ENCODE results near the gene GMDS. TPM values are rescaled to one million over a fixed set of nuclear protein-coding genes. Genes with fewer than 3 reads are reported as not detected.

GMDS gene
- total and polyA plus RNA-seq, 2 experiments from 2014 or later = 30.1 to 36.5 TPM

DNA sequence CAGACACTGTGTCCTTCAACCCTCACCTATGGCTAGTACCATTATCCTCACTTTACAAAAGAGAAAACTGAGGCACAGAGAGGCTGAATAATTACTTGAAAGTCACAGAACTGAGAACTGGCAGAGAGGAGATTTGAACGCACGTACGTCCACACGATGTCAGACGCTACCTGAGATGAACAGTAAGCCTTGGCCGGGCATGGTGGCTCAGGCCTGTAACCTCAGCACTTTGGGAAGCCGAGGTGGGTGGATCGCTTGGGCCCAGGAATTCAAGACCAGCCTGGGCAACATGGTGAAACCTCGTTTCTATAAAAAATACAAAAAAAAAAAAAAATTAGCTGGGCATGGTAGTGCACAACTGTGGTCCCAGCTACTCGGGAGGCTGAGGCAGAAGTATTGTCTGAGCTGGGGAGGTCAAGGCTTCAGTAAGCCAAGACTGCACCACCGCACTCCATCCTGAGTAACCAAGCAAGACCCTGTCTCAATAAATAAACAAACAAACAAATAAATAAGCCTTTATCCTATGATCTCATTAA, 20.5 kb downstream of the GMDS start:
- H3K4me3 Mint-ChIP-seq = no peak overlapping the region
- H3K9me3 Mint-ChIP-seq = no peaks in the 10 kb centered on the region

More for the DNA sequence above, 20.5 kb downstream of the GMDS start:
- DNase-seq (ENCODE audit: low spot score) (no peak), ATAC-seq (no peak)
- H3K4me1 Mint-ChIP-seq = peaks cover 28% of the 10 kb centered on the region
- H3K27ac ChIP-seq (ENCODE audit: low read depth) = no peak overlapping the region
- no peak overlapping the region for H2AFZ ChIP-seq
- peaks cover 12% of the 10 kb centered on the region; the same call in 1 of the 2 replicates for H4K20me1 ChIP-seq (replicated peaks; ENCODE audit: insufficient read depth)
- no peak overlapping the region for H3K4me2 ChIP-seq
- no peaks in the 10 kb centered on the region for H3F3A ChIP-seq (replicated peaks; ENCODE audit: low read depth)
- H3K27me3 ChIP-seq (ENCODE audit: insufficient read depth) = no peaks in the 10 kb centered on the region
- TF ChIP-seq ZNF114 (CRISPR knock-in tag; IDR thresholded peaks at IDR 0.05) (no peak), CREB1 (CRISPR knock-in tag; IDR thresholded peaks at IDR 0.05; ENCODE audit: low read depth) (no peak), EZH2 (IDR thresholded peaks at IDR 0.05; ENCODE audit: low read depth, unreplicated experiment) (no peak), NANOG (IDR thresholded peaks at IDR 0.05; ENCODE audit: borderline replicate concordance) (no peak), STAT1 (IDR thresholded peaks at IDR 0.05; ENCODE audit: unreplicated experiment) (no peak), ETS1 (IDR thresholded peaks at IDR 0.05) (no peak), POLR2AphosphoS5 (IDR thresholded peaks at IDR 0.05; ENCODE audit: low read depth) (no peak), ZNF331 (CRISPR knock-in tag; IDR thresholded peaks at IDR 0.05; ENCODE audit: low read depth) (no peak), EZH2phosphoT487 (IDR thresholded peaks at IDR 0.05; ENCODE audit: unreplicated experiment) (no peak), JUNB (IDR thresholded peaks at IDR 0.05; ENCODE audit: unreplicated experiment) (no peak)
- TF ChIP-seq, protein P1, sequence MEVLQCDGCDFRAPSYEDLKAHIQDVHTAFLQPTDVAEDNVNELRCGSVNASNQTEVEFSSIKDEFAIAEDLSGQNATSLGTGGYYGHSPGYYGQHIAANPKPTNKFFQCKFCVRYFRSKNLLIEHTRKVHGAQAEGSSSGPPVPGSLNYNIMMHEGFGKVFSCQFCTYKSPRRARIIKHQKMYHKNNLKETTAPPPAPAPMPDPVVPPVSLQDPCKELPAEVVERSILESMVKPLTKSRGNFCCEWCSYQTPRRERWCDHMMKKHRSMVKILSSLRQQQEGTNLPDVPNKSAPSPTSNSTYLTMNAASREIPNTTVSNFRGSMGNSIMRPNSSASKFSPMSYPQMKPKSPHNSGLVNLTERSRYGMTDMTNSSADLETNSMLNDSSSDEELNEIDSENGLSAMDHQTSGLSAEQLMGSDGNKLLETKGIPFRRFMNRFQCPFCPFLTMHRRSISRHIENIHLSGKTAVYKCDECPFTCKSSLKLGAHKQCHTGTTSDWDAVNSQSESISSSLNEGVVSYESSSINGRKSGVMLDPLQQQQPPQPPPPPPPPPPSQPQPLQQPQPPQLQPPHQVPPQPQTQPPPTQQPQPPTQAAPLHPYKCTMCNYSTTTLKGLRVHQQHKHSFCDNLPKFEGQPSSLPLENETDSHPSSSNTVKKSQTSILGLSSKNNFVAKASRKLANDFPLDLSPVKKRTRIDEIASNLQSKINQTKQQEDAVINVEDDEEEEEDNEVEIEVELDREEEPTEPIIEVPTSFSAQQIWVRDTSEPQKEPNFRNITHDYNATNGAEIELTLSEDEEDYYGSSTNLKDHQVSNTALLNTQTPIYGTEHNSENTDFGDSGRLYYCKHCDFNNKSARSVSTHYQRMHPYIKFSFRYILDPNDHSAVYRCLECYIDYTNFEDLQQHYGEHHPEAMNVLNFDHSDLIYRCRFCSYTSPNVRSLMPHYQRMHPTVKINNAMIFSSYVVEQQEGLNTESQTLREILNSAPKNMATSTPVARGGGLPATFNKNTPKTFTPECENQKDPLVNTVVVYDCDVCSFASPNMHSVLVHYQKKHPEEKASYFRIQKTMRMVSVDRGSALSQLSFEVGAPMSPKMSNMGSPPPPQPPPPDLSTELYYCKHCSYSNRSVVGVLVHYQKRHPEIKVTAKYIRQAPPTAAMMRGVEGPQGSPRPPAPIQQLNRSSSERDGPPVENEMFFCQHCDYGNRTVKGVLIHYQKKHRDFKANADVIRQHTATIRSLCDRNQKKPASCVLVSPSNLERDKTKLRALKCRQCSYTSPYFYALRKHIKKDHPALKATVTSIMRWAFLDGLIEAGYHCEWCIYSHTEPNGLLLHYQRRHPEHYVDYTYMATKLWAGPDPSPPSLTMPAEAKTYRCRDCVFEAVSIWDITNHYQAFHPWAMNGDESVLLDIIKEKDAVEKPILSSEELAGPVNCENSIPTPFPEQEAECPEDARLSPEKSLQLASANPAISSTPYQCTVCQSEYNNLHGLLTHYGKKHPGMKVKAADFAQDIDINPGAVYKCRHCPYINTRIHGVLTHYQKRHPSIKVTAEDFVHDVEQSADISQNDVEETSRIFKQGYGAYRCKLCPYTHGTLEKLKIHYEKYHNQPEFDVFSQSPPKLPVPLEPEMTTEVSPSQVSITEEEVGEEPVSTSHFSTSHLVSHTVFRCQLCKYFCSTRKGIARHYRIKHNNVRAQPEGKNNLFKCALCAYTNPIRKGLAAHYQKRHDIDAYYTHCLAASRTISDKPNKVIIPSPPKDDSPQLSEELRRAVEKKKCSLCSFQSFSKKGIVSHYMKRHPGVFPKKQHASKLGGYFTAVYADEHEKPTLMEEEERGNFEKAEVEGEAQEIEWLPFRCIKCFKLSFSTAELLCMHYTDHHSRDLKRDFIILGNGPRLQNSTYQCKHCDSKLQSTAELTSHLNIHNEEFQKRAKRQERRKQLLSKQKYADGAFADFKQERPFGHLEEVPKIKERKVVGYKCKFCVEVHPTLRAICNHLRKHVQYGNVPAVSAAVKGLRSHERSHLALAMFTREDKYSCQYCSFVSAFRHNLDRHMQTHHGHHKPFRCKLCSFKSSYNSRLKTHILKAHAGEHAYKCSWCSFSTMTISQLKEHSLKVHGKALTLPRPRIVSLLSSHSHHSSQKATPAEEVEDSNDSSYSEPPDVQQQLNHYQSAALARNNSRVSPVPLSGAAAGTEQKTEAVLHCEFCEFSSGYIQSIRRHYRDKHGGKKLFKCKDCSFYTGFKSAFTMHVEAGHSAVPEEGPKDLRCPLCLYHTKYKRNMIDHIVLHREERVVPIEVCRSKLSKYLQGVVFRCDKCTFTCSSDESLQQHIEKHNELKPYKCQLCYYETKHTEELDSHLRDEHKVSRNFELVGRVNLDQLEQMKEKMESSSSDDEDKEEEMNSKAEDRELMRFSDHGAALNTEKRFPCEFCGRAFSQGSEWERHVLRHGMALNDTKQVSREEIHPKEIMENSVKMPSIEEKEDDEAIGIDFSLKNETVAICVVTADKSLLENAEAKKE (CRISPR knock-in tag; IDR thresholded peaks at IDR 0.05) = no peak
- TF ChIP-seq, protein P2, sequence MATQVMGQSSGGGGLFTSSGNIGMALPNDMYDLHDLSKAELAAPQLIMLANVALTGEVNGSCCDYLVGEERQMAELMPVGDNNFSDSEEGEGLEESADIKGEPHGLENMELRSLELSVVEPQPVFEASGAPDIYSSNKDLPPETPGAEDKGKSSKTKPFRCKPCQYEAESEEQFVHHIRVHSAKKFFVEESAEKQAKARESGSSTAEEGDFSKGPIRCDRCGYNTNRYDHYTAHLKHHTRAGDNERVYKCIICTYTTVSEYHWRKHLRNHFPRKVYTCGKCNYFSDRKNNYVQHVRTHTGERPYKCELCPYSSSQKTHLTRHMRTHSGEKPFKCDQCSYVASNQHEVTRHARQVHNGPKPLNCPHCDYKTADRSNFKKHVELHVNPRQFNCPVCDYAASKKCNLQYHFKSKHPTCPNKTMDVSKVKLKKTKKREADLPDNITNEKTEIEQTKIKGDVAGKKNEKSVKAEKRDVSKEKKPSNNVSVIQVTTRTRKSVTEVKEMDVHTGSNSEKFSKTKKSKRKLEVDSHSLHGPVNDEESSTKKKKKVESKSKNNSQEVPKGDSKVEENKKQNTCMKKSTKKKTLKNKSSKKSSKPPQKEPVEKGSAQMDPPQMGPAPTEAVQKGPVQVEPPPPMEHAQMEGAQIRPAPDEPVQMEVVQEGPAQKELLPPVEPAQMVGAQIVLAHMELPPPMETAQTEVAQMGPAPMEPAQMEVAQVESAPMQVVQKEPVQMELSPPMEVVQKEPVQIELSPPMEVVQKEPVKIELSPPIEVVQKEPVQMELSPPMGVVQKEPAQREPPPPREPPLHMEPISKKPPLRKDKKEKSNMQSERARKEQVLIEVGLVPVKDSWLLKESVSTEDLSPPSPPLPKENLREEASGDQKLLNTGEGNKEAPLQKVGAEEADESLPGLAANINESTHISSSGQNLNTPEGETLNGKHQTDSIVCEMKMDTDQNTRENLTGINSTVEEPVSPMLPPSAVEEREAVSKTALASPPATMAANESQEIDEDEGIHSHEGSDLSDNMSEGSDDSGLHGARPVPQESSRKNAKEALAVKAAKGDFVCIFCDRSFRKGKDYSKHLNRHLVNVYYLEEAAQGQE (IDR thresholded peaks at IDR 0.05; ENCODE audit: unreplicated experiment) = no peak
- TF ChIP-seq, protein P3, sequence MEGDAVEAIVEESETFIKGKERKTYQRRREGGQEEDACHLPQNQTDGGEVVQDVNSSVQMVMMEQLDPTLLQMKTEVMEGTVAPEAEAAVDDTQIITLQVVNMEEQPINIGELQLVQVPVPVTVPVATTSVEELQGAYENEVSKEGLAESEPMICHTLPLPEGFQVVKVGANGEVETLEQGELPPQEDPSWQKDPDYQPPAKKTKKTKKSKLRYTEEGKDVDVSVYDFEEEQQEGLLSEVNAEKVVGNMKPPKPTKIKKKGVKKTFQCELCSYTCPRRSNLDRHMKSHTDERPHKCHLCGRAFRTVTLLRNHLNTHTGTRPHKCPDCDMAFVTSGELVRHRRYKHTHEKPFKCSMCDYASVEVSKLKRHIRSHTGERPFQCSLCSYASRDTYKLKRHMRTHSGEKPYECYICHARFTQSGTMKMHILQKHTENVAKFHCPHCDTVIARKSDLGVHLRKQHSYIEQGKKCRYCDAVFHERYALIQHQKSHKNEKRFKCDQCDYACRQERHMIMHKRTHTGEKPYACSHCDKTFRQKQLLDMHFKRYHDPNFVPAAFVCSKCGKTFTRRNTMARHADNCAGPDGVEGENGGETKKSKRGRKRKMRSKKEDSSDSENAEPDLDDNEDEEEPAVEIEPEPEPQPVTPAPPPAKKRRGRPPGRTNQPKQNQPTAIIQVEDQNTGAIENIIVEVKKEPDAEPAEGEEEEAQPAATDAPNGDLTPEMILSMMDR (conservative IDR thresholded peaks at IDR 0.05; ENCODE audit: low read depth in 2 of 2) = no peak
- H3K36me3 ChIP-seq (ENCODE audit: insufficient read depth) = no peaks in the 10 kb centered on the region
- peaks cover 11% of the 10 kb centered on the region for H3K4me1 ChIP-seq (ENCODE audit: insufficient read depth)
- no peaks in the 10 kb centered on the region for H3K36me3 Mint-ChIP-seq (ENCODE audit: low read depth)
- H3K27ac Mint-ChIP-seq = no peak overlapping the region
- no peaks in the 10 kb centered on the region for H3K9me2 ChIP-seq (ENCODE audit: insufficient read depth)
- H3K27me3 Mint-ChIP-seq (ENCODE audit: insufficient read depth, low read depth, poor library complexity) = peaks cover 4% of the 10 kb centered on the region
- peaks cover 85% of the 10 kb centered on the region for H3K79me2 ChIP-seq (replicated peaks; ENCODE audit: insufficient read depth)
- H3K4me3 ChIP-seq = no peak overlapping the region
